NCI-H1105 treated with DMSO at 0.1 percent for 48 hours (cell line): ENCODE data around the gene DCTD.

Experiments used
- DNase-seq: peaks from one replicate; lab custom pipeline; 2025; lab: John Stamatoyannopoulos, UW

The DCTD gene

DNA sequence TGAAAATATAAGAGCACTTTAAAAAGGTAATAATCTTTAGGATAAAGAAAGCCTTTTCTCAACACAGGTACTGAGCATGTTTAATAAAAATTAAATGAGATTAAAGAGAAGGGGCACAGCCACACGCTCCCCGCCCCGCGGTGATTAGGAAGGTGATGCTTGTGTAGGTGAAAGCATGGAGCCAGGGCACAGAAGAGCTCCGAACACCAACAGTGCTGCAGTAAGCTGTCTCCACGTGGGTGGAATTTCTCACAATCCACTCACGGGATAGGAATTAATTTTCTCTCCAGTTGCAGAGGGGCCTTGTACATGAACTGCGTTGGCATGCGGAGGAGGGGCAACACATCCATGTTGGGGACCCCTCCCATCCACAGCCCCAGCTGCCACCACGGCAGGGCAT lies 27.0 kb downstream of the DCTD start:
- no peak for DNase-seq

DNA sequence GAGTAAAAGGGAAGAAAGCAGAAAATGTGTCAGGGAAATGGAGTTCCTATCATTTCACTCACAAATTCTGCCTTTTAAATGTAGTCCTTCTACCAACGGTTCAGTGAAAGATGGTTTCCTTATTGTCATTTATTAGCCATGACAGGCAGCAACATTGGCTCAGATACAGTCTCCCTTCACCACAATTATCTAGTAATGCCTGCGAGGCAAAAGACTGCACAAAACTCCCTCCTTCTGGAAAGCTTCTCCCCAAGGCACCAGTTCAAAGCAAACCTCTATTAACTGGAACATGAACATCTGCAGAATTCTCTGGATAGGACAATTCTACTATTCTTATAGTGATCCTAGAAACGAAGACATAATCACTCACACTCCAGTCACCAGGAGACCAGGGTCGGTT lies 28.3 kb downstream of the DCTD start:
- no peak for DNase-seq

DNA sequence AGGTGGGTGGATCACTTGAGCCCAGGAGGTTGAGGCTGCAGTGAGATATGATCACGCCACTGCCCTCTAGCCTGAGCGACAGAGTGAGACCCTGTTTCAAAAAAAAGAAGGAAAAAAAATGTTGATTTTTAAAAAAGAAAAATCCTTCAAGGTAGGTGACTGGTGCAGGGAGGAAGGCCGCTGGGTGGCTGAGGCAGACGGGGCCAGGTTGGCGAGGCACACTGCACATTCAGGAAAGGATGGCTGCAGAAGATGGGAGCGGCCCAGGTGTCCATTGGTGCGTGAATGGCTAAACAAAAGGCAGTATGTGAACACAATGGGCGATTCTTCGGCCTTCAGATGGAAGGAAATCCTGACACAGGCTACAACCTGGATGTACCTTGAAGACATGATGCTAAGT lies 30.4 kb downstream of the DCTD start:
- DNase-seq, result no peak

DNA sequence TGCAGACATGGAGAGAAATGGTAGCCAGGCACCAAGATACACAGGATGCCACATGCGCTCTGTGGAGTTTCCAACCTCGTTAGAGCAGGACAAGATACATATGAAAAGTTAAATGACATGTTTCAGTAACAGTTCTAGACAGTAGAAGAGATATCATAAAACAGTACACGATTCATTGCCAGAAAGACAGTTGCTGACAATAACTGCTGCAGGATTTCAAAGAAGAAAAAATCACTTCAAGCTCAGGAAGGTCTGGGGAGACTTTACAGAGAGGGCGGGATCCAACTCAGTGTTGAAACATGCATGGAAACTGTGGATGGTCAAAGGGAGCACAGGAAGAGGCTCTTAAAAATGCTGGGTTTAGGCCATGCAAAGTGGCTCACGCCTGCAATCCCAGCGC lies 31.0 kb downstream of the DCTD start:
- DNase-seq, result no peak

DNA sequence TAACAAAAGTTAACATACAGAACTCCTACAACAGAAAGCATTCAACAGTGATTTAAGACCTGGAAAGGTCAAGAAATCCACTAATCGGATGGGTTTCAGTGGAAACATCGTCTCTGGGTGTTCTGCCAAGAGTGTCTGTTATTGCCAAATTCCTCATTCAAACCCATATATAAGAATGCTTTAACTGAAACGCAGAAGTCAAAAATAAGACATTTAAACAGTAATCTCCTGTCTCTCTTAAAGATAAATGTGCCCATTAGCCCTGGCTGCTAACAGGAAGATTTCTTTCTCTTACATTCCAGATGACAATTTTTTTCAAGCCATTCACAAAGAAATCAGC lies 31.5 kb downstream of the DCTD start:
- DNase-seq, result no peak

DNA sequence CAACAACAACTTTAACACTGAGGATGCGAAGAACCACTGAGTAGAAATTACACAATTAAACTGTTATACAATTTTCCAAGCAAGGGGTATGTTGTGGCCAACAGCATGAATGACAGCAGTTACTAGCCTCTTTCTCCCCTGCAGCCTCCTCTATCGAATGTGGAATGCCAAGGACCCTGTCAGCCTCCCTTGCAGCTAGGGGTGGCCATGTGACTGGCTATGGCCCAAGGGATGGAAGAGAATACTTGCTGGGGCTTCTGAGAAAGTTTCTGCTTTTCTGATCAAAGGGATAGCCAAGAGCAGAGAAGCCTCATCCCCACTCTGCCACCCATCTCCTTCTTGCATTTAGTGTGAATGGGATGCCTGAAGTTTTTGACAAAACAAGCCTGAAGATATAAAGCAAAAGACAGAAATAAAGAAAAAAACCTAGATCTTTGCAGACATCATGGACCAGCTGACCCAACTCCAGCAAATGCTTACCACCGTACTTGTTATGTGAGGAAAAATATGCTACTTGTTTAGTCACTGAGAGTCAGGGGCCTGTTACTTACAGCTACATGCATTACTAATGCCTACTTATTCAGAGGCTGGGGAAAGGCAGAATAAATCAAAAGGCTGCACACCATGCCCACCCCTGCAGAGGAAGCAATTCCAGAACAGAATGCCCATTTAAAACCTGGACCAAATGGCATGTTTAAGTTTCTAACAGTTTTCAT lies 32.0 kb downstream of the DCTD start:
- no peak for DNase-seq

DNA sequence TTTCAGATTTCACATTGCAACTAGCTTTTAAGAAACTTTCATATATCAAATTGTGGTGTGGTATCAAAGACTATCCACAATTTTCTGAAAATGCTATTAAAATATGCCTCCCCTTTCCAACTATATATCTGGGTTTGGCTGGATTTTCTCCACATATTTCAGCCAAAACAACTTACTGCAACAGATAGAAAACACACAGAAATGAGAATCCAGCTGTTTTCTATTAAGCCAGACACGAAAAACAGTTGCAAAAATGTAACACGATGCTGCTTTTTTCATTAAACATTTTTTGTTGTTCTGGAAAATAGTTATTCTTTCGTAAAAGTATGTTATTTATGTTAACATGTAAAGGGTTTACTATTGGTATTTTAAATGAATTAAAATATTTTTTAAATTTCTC lies 33.1 kb downstream of the DCTD start:
- no peak for DNase-seq

DNA sequence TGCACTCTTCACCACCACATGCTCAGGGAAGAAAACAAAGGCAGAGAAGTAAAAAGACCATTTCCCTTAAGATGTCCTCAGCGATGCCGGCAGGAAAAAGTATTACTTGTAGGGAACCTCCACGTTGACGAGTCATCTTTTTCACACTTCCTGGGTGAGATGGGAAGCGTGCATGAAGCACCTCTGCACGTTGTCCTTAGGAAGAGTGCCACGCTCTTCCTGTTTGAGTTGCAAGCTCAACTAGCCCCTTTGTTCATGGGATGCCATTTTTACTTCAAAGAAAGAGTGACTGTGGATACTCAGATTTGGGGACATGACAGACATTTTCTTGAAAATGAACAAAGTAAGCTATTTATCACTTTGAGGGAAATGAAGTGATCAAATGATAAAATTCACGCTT lies 33.8 kb downstream of the DCTD start:
- DNase-seq, result no peak

DNA sequence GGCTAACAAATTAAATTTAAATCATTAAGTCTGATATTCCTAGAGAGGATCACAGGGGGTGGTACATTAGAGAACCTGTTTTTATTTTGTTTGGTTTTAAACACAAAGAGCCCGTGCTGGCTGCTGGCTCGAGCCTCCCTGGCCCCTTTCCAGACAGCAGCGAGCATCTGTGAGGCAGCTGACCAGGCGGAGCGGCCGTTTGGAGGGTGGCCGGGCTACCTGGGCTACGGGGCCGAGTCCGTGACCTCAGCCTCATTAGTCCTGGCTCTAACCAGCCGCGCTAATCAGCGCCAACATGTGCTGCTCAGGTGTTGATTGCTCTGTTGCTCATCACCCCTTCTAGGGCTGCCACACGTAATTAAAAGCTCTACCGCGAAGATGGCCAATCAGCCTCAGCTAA lies 35.3 kb downstream of the DCTD start:
- DNase-seq, result peak; percentile 56

DNA sequence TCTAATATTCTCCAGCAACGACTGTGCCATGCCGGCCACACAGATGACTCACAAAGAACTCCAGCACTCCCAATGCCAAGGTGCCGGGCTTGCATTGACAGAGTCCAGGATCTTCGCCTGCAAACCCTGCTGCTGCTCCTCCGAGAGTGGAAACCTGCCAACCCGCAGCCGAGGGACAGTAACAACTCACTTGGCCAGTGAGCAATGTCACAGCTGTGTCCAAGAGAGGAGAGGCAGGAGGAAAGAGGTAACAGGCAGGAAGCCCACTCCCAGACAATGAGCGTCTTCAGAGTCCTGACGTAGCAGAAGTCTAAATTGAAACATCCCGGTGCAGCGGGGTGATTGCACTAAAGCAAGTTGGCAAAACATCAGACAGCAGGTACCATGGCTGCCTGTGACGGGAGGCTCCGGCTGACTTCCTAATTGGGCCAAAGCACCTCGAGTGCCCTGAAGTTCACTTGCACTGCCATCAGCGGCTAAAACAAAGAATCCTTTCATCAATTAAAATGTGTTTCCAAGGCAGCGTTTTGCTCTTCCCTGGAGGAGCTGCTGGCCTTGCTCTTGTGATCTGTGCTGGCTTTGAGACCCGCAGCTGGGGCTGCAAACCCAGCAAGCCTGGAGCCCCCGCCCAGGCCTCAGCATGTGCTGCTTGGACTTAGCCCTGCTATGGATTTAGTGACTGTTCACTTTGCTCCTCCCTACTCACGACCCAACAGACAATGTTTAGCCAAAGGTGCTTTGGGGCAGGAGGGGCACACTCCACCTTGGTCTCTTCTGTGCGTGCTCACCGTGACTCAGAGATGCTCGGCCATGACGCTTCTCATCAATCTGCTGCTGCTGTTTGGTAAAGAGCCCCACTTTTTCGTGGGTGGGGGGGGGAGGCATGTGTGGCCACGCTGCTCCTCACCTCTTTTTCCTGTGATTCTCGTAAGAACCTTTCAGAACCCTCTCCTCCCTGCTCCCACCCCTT lies 36.5 kb downstream of the DCTD start:
- no peak for DNase-seq

DNA sequence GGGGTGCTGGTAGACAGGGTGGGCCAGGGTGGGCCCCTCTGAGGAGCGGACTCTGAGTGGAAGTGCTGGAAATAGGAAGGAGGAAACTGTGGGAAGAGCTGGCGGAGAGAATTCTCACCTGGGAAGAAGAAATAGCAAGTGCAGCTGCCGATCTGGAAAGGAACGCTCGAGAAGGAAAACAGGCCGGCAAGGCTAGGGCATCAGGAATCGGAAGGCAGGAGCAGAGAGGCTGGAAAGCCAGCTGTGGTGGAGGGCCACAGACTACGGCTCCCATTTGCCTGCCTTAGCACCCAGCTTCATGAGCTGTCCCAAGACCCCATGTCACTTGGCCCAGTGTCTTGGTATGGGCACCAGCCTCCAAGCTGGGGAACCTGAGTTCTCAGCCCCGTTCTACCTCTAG lies 37.3 kb downstream of the DCTD start:
- no peak for DNase-seq

DNA sequence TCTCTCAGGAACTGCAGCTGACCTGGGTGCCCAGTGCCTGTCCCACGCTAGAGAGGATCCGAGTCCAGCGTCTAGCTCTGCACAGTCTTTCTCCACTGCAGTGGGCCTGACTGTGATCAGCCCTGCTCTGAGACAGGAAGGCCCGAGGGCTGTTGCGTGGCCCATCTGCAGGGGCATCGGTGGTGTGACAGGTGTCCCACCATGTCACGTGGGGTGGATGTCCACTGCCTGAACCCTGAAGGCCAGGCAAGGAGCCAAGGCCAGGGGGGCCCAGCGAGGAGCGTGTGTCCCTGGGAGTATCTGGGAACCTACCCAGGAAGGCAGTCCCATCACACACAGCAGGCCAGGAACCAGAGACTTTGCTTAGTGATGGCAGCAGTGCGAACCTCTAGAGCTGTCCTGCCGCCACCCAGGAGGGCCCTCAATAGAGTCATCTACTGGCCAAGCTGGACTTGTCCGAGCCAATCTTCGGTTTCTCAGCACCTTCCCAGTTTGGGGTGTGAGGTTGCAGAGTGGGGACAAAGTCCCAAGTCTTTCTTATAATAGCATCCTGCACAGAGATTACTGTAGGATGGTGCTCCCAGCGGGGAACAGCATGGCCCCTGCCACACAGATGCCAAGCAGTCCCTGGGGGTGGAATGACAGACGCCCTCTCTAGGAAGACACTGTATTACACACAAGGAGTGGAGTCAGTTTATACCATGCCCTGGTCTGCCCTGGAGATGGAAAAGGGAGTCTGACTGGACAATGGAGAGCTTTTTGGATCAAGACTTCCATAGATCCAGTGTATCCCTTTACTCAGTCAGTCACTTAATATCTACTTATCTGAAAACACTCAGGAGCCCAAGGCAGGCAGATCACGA lies 38.3 kb downstream of the DCTD start:
- no peak for DNase-seq

DNA sequence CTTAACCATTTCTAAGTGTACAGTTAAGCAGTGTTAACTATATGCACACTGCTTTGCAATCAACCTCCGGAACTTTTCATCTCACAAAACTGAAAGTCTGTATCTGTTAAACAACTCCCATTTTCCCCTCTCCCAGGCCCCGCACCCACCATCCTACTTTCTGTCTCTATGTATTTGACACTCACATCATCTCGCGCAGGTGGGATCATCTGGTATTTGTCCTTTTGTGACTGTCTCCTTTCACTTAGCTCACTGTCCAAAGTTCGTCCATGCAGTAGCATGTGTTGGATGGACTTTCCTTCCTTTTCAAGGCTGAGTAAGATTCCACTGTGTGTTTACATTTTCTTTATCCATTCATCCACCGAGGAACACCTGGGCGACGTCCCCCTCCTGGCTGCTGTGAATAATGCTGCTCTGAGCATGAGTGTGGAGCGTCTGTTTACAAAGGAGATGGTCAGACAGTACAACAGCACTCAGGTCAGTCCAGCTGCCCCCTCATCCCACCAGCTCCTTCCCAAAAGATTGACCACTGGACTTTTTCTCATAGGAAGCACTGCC lies 39.8 kb downstream of the DCTD start:
- DNase-seq, result no peak

DNA sequence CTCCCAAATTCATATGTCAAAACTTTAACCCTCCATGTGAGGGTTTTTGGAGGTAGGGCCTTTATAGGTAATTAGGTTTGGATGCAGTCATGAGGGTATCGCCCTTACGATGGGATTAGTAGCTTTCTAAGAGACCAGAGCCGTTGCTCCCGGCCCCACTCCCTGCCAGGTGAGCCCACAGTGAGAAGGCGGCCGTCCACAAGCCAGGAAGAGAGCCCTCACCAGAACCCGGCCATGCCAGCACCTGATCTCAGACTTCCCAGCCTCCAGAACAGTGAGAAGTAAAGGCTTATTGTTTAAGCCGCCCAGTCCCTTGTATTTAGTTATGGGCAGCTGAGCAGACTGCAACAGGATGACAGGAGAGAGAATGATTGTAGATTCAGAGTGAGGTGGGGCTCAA lies 40.8 kb downstream of the DCTD start:
- no peak for DNase-seq

DNA sequence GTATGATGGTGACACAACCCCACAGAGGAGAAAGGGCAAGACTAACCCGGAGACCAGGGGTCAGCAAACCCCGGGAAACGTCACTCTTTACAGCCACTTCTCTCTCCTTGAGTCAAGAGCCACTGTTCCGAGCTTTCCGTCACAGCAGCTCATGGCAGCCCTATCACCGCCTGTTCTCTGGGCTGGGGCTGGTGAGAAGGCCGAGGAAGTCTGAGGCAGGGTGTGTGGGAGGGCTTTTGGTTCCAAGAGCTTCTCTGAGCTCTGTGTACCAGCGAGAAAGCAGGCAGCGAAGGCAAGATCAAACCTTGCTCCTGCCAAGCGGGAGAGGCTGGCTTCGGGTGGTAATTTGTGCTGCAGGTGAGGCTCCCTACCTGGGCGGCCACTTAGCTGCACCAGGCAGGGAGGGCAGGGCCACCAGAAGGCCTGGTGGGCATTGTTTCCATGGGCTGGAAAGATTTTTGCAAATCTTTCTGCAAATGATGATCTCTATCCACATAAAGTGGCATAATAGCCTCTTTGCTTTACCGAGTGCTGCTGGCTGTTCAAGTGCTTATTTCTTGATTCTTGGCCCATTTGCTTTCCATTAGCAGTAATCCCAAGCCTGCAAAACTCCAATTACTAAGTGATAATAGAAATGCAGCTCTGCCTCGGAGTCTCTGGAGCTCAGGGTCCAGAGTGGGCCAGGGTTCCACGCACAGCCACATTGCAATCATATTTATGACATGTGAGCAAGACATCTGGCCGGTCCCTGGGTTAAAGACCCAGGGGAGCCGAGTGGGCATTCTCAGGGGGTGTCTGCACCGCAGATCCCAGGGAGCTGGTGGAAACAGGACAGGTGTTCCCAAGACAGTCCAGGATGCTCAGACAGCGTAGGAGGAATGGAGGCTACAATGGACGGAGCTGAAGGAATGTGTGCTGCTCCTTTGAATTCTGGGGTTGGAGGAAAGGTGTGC lies 41.5 kb downstream of the DCTD start:
- no peak for DNase-seq

DNA sequence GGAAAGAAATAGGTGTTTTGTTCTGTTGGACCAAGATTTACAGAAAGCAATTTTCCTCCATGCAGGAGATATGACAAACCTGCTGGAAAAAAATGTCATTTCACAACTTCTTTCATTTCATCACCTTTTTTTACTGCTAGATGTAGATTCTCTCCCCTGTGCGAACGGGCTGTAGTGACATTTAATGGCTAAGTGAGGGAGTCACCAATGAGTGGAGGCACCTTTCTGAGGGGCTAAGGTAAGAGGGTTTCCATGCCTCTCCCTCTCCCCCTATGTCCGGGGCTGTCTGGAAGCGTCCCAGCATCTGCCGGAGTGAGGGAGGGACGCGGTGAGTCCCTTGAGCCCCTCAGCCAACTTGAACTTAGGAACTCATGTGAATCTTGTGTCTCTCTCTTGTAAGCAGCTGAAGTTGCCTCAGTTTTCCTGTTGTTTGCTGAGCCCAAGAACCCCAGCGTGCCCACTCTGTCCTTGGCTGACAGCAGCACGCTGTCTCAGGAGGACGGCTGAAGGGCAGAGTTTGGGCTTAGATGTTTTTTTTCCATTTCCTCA lies 42.3 kb downstream of the DCTD start:
- no peak for DNase-seq

DNA sequence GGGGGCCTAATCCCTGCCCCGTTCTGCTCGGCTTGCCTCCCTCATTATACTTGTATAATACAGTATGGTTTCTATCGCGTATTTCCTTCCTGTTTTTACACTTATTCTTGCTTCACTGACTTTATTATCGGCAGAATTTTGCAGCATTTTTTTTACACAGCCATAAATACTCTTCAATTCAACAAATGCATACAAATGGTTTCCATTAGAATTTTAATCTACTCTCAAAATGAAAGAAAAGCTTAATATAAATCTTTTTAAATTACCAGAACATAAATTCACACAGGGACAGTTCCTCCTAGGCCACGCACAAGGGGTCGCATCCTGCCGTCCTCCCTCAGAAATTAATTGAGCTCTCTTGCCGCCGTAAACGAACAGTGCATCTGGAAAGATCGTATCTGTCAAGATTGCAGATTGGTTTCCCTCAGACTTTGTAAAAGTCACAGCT lies 42.9 kb downstream of the DCTD start:
- no peak for DNase-seq

DNA sequence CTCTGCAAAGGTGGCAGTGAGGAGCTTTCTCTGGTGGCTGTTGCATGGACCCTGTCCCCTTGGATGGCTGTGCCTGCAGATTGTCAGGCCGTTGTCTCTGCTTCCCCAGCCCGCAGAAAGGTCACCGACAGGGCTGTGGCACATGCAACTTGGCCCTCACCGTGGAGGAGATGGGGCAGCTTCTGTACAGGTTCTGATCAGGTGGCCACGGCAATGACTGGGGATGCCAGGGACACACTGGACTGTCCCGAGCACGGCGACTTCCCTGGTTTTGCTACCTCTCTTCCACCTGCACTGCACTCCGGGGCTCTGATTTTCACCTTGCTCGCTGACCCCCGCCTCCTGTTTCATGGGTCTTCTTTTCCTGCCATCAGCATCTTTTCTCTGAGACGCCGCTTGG lies 43.5 kb downstream of the DCTD start:
- DNase-seq, result no peak

DNA sequence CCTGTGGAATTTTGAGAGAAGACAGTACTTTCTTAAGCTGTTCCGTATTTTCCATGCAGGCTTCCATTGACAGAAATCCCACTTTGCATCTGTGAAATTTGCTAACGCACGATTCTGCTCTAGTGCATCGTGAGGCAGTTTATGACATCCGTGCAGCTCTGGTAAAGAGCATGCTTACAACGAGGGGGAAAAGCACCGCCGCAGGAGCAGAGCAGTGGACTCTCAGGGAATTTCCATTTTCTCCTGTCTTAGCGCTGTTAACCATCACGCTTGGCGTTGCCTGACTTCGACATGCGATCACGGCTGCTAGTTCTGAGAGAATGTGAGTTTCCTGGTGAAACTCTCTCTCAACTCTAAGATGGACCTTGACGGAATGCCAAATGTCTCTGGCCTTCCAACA lies 43.9 kb downstream of the DCTD start:
- DNase-seq, result no peak

DNA sequence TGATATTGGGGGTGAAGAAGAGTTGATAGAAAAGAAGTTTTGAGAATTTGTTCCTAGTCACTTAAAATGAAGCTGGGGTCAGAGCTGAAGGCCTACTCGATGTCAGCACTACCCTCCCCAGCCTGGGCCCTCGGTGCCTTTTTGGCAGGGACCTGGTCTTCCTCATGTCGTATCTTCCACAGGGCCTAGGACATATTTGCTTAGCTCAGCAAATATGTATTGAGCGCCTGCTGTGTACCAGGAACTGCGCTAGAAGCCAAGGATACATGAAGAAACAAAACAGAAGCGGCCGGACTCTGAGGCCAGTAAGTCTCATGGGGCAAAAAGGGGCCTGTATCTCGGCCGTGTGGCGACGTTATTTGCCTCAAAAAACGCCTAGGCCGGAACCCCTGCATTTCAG lies 44.3 kb downstream of the DCTD start:
- DNase-seq, result no peak

DNA sequence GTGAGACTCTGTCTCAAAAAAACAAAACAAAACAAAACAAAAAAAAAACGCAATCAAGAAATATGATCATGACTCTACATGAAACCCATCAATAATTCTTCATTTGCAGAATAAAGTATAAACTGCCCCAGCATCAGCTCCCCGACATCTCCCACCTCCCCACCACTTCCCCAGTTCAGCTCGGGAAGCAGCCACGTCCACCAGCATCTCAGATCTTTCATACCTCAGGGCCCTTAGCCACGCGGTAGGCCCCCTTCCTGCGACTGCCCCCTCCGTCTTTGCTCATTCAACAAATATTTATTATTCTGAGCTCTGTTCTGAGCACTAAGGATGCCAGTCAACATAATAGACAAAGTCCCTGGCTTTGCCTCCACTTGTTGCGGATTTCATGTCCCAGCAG lies 45.6 kb downstream of the DCTD start:
- no peak for DNase-seq
